Mesodermal cell (in vitro differentiated cells): ENCODE data around the gene TFAP2D.

ENCODE experiments used
- H3K27ac ChIP-seq: 2 replicates; pipeline ENCODE4 v1.7.0; 2013; ENCODE audit warnings: mild to moderate bottlenecking, low read depth, low read length, moderate library complexity; ENCODE audit not compliant: severe bottlenecking
- H3K36me3 ChIP-seq: 2 replicates; pipeline ENCODE4 v1.7.1; 2013; ENCODE audit warnings: mild to moderate bottlenecking, low read length, moderate library complexity; ENCODE audit not compliant: control insufficient read depth, insufficient read depth
- H3K4me1 ChIP-seq: one replicate; pipeline ENCODE4 v1.7.1; 2013; ENCODE audit warnings: mild to moderate bottlenecking, low read length; ENCODE audit not compliant: insufficient read depth, control insufficient read depth, poor library complexity, severe bottlenecking
- H3K4me3 ChIP-seq: 2 replicates; pipeline ENCODE4 v1.7.0; 2013; ENCODE audit warnings: low read length, control low read depth, mild to moderate bottlenecking; ENCODE audit not compliant: insufficient read depth, poor library complexity, severe bottlenecking; ENCODE audit errors: extremely low read depth
- H3K9me3 ChIP-seq: 2 replicates; pipeline ENCODE4 v1.7.1; 2013; ENCODE audit warnings: mild to moderate bottlenecking, low read length, moderate library complexity; ENCODE audit not compliant: control insufficient read depth
- WGBS, 2 experiments: methylation state at CpG; one replicate each; pipeline ENCODE4 v1.1.5; 2013; ENCODE audit warnings: missing lambda C conversion rate in 2 of 2; ENCODE audit not compliant: insufficient coverage in 2 of 2; 5-methylcytosine and 5-hydroxymethylcytosine counted together

TFAP2D gene

GRCh38 chr6:50819466-50819903, 106.2 kb downstream of the TFAP2D start:
- H3K4me1 ChIP-seq: no peaks in the 10 kb centered on the region
- no peaks in the 10 kb centered on the region for H3K36me3 ChIP-seq
- WGBS, 2 experiments: 1% methylated on average over 29 to 39 of the region's 45 CpGs
- H3K27ac ChIP-seq: no peak overlapping the region
- peak overlapping the region; percentile 18 for H3K4me3 ChIP-seq
- no peaks in the 10 kb centered on the region for H3K9me3 ChIP-seq

DNA sequence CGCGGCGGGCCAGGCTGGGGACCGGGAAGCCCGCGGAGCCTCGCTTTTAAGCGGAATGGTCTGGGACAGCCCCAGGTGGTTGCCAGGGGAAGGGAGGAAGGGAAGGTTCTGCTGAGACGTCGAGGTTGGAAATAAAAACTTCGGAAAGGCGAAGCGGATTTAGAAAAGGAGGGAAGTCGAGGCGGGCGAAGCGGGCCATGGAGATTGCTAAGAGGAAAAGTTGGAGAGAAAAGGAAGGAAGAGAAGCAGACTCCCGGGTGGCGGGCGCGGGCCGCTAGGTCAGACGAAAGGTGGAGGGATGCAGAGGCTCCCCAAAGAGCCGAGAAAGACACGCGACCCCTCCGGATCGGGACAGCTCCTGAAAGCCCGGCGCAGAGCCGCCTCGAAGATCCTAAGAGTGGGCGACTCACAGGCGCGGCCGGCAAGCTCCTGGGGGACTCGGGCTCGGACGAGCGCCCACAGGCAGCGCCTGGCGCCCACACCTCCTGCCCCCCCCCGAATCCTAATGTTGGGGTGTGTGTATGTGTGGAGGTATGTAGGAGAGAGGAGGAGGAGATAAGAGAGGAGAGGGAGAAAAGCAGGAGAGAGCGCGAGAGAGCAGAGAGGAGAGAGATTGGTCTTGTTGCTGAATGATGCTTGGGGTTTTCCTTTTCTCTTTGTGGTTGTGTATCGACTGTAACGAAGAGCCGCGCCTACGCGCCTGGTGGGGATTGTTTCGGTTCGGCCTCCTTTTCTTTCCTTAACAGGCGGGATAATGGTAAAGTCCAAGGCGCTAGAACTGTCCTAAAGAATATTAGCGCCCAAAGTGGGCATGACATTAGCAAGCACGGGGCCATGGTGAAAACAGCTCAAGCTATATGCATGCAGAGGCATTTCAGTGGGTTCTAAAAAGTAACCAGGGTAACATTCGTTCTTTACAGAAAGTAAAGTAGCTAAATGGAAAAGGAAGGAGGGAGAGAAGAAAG, 106.9 kb downstream of the TFAP2D start:
- H3K9me3 ChIP-seq: no peaks in the 10 kb centered on the region
- H3K4me3 ChIP-seq: peak overlapping the region; percentile 18
- 0 to 1% methylated on average over 39 to 43 of the region's 58 CpGs for WGBS, 2 experiments
- no peaks in the 10 kb centered on the region for H3K36me3 ChIP-seq
- H3K27ac ChIP-seq: no peak overlapping the region
- no peaks in the 10 kb centered on the region for H3K4me1 ChIP-seq

GRCh38 chr6:50820869-50821264, 107.5 kb downstream of the TFAP2D start:
- no peak overlapping the region for H3K27ac ChIP-seq
- WGBS, 2 experiments: 6 to 13% methylated on average over 4 to 5 of the region's 5 CpGs

GRCh38 chr6:50821441-50822077, 108.2 kb downstream of the TFAP2D start:
- WGBS, 2 experiments: 0 to 2% methylated on average over 4 to 11 of the region's 20 CpGs
- Histone ChIP-seq H3K4me1 (no peaks in the 10 kb centered on the region), H3K27ac (no peak overlapping the region), H3K36me3 (no peaks in the 10 kb centered on the region), H3K4me3 (no peak overlapping the region), H3K9me3 (no peaks in the 10 kb centered on the region)

More at GRCh38 chr6:50820869-50821264, 107.5 kb downstream of the TFAP2D start:
- Histone ChIP-seq H3K4me3 (no peak overlapping the region), H3K36me3 (no peaks in the 10 kb centered on the region), H3K4me1 (no peaks in the 10 kb centered on the region), H3K9me3 (no peaks in the 10 kb centered on the region)

- no peaks in the 10 kb centered on the region for H3K9me3 ChIP-seq
- H3K4me3 ChIP-seq: no peak overlapping the region
- WGBS, 2 experiments: 0 to 8% methylated on average over 1 to 2 of the region's 6 CpGs
- H3K4me1 ChIP-seq: no peaks in the 10 kb centered on the region
- H3K27ac ChIP-seq: no peak overlapping the region
- H3K36me3 ChIP-seq: no peaks in the 10 kb centered on the region
These were observed 108.8 kb downstream of the TFAP2D start for GRCh38 chr6:50822078-50822476.
